Osteoblast (primary cell): ENCODE data around the gene ULK2. TPM values are rescaled to one million over a fixed set of nuclear protein-coding genes. Genes with fewer than 3 reads are reported as not detected.

ENCODE experiments used
- DNase-seq: peaks from one replicate; pipeline ENCODE4 v3.0.0; 2011; ENCODE audit warnings: low spot score, mixed read lengths; ENCODE audit not compliant: insufficient read length; ENCODE audit errors: missing footprints
- H2AFZ ChIP-seq: 2 replicates; pipeline ENCODE4 v1.6.0; 2011; ENCODE audit warnings: mild to moderate bottlenecking, low read length
- H3K27ac ChIP-seq: 2 replicates; pipeline ENCODE4 v1.5.1; 2011; ENCODE audit warnings: mild to moderate bottlenecking, low read depth, low read length, moderate library complexity
- H3K27me3 ChIP-seq: 2 replicates; pipeline ENCODE4 v1.6.0; 2012; ENCODE audit warnings: mild to moderate bottlenecking, control low read depth, inconsistent platforms, low read length, moderate library complexity; ENCODE audit not compliant: insufficient read depth
- H3K36me3 ChIP-seq: 2 replicates; pipeline ENCODE4 v1.5.1; 2011; ENCODE audit warnings: mild to moderate bottlenecking, low read length, control low read depth, moderate library complexity; ENCODE audit not compliant: insufficient read depth
- H3K4me1 ChIP-seq: 2 replicates; pipeline ENCODE4 v1.5.1; 2011; ENCODE audit warnings: mild to moderate bottlenecking, low read length, control low read depth, moderate library complexity; ENCODE audit not compliant: insufficient read depth
- H3K4me2 ChIP-seq: 2 replicates; pipeline ENCODE4 v1.6.0; 2011; ENCODE audit warnings: mild to moderate bottlenecking, low read length; ENCODE audit not compliant: insufficient read depth
- H3K4me3 ChIP-seq: fragments of 200-600 bp; sonication (generic); 3 replicates; pipeline ENCODE4 v1.5.1; 2012; ENCODE audit warnings: mild to moderate bottlenecking, low read length, inconsistent platforms; ENCODE audit not compliant: insufficient read depth
- H3K79me2 ChIP-seq: 2 replicates; pipeline ENCODE4 v1.6.0; 2012; ENCODE audit warnings: mild to moderate bottlenecking, low read length, control low read depth, inconsistent platforms; ENCODE audit not compliant: insufficient read depth
- H3K9me3 ChIP-seq: 2 replicates; pipeline ENCODE4 v1.5.1; 2011; ENCODE audit warnings: low read depth, low read length, control low read depth
- H4K20me1 ChIP-seq: 2 replicates; pipeline ENCODE4 v1.6.0; 2012; ENCODE audit warnings: mild to moderate bottlenecking, low read length, control low read depth; ENCODE audit not compliant: insufficient read depth
- total RNA-seq: library from RNA; depleted of rRNA; stranded (reverse); fragments of >200 nt; gene quantifications from 2 replicates; pipeline ENCODE4 v1.2.3, GENCODE V29; 2012
- TF ChIP-seq, protein P1 (sequence below): IDR thresholded peaks from 2 replicates; pipeline ENCODE4 v1.5.1; 2011; ENCODE audit warnings: mild to moderate bottlenecking, low read depth, low read length, moderate library complexity; ENCODE audit errors: extremely low read depth

The ULK2 gene
- total RNA-seq, 1 donor: 27.5 TPM

DNA sequence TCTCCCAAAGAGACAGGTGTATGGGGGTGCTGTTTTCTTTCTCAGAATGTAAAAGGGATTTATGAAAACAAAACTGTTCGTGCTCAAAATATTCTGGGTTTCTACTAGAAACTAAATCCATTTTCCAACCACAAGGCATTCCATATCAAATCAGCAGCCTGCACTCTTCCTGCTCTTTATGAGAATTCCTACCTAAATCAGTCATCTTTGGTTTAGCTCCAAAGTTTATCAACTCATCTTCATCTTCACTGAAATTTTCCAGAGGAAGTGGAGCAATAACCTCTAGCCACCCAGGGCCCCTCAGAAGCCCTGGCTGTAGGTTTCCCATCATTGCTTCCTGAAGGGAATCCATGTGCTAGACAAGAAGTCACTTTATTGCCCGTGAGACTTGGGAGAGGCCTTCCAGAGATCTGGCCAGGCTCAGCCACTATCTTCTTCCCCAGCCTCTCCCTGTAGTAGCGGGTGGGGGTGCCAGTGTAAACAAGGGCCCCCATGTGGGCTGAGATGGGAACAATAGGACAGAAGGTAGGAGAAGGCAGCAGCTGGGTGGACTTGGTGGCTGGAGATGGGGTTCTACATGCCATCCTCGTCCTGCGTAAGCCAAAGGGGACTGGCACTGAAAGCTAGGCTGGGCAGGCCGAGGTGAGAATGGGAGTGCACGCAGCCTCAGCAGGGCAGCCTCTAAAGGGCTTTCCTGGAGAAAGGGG is 97.6 kb downstream of the ULK2 start:
- no peaks in the 10 kb centered on the region for H3K36me3 ChIP-seq
- no peaks in the 10 kb centered on the region for H3K79me2 ChIP-seq
- H3K9me3 ChIP-seq: no peaks in the 10 kb centered on the region
- H4K20me1 ChIP-seq: no peaks in the 10 kb centered on the region
- H3K27ac ChIP-seq: peak overlapping the region; percentile 74
- peak overlapping the region; percentile 50 for H2AFZ ChIP-seq
- DNase-seq: peak; percentile 87
- no peak overlapping the region for H3K4me3 ChIP-seq
- no peaks in the 10 kb centered on the region for H3K27me3 ChIP-seq
- H3K4me1 ChIP-seq: peaks cover 12% of the 10 kb centered on the region
- TF ChIP-seq, protein P1, sequence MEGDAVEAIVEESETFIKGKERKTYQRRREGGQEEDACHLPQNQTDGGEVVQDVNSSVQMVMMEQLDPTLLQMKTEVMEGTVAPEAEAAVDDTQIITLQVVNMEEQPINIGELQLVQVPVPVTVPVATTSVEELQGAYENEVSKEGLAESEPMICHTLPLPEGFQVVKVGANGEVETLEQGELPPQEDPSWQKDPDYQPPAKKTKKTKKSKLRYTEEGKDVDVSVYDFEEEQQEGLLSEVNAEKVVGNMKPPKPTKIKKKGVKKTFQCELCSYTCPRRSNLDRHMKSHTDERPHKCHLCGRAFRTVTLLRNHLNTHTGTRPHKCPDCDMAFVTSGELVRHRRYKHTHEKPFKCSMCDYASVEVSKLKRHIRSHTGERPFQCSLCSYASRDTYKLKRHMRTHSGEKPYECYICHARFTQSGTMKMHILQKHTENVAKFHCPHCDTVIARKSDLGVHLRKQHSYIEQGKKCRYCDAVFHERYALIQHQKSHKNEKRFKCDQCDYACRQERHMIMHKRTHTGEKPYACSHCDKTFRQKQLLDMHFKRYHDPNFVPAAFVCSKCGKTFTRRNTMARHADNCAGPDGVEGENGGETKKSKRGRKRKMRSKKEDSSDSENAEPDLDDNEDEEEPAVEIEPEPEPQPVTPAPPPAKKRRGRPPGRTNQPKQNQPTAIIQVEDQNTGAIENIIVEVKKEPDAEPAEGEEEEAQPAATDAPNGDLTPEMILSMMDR: no peak
- peak overlapping the region; percentile 39 for H3K4me2 ChIP-seq

GRCh38 chr17:19768046-19768782 is 99.5 kb downstream of the ULK2 start:
- Histone ChIP-seq H3K4me3 (no peak overlapping the region), H3K36me3 (no peaks in the 10 kb centered on the region), H3K4me1 (peaks cover 12% of the 10 kb centered on the region), H3K9me3 (no peaks in the 10 kb centered on the region), H3K27ac (no peak overlapping the region), H3K27me3 (no peaks in the 10 kb centered on the region), H4K20me1 (no peaks in the 10 kb centered on the region), H3K4me2 (no peak overlapping the region), H2AFZ (no peak overlapping the region), H3K79me2 (no peaks in the 10 kb centered on the region)
- no peak for DNase-seq
- TF ChIP-seq, protein P1: no peak

GRCh38 chr17:19766421-19767270 is 101.1 kb downstream of the ULK2 start:
- H4K20me1 ChIP-seq: no peaks in the 10 kb centered on the region
- no peaks in the 10 kb centered on the region for H3K27me3 ChIP-seq
- DNase-seq: peak; percentile 93
- H3K36me3 ChIP-seq: no peaks in the 10 kb centered on the region
- no peak overlapping the region for H3K4me2 ChIP-seq
- H2AFZ ChIP-seq: peak overlapping the region; percentile 21
- no peak overlapping the region for H3K4me3 ChIP-seq
- TF ChIP-seq, protein P1: peak; percentile 95
- peaks cover 16% of the 10 kb centered on the region for H3K4me1 ChIP-seq
- H3K79me2 ChIP-seq: no peaks in the 10 kb centered on the region
- H3K9me3 ChIP-seq: no peaks in the 10 kb centered on the region
- no peak overlapping the region for H3K27ac ChIP-seq
